Mucosa of descending colon (tissue), 3 donors: ENCODE data around the gene FOXN3. TPM values are rescaled to one million over a fixed set of nuclear protein-coding genes. Genes with fewer than 3 reads are reported as not detected.

Experiments used
- ATAC-seq: fragments of 200-7000 bp; cut with Tn5 transposase; one replicate; pipeline ENCODE4 v1.9.1; 2020; ENCODE audit warnings: mild to moderate bottlenecking, moderate library complexity
- DNase-seq, 3 donors: peaks; one replicate each; pipeline ENCODE4 v3.0.0-alpha.2; 2020
- H3K36me3 ChIP-seq: fragments of 200-600 bp; one replicate; pipeline ENCODE4 v1.8.0; 2021; ENCODE audit warnings: low read depth, mild to moderate bottlenecking
- H3K4me1 ChIP-seq: fragments of 200-600 bp; one replicate; pipeline ENCODE4 v1.8.0; 2021; ENCODE audit warnings: low read depth, mild to moderate bottlenecking
- H3K4me3 ChIP-seq: fragments of 200-600 bp; one replicate; pipeline ENCODE4 v1.8.0; 2021; ENCODE audit warnings: mild to moderate bottlenecking
- H3K9me3 ChIP-seq: fragments of 200-600 bp; one replicate; pipeline ENCODE4 v1.8.0; 2021; ENCODE audit warnings: mild to moderate bottlenecking
- CTCF ChIP-seq: fragments of 200-600 bp; IDR thresholded peaks from one replicate; pipeline ENCODE4 v1.8.0; 2022; ENCODE audit warnings: antibody characterized with exemption, mild to moderate bottlenecking
- intact Hi-C, 2 donors: fragments of 100-400 bp; cut with DNase I in 1 of 2; cut with micrococcal nuclease in 1 of 2; formaldehyde crosslinking; loops; one replicate each; pipeline versions ENCODE4 v1.11.0 to v1.11.1; 2022; cut with DNase I, micrococcal nuclease
- total RNA-seq, 3 donors: library from RNA; stranded (reverse); fragmentation: NEBNext Ultra II Directional in 2 of 3; extraction: Animal tissue kit (Norgen Biotek cat#: 25700) in 2 of 3; gene quantifications; one replicate each; pipeline versions ENCODE4 v1.2.1 to v1.2.4, GENCODE V29; 2021 to 2023
- donor health status: DM: no; HTN: no; CAD: no; lungs with moderate emphysema.
- donor health status: DM: no; HTN: no; CAD: no.
- donor health status: DM: no; HTN: yes; CAD: no.

The FOXN3 gene
- total RNA-seq, 3 donors from 2014 or later: 77.4 to 154 (median 113) TPM

- H3K4me1 ChIP-seq: no peaks in the 10 kb centered on the region
- DNase-seq: no peak
- ATAC-seq: no peak
- intact Hi-C loops: no loop called here
- TF ChIP-seq CTCF: no peak
- H3K4me3 ChIP-seq: no peak overlapping the region
- H3K36me3 ChIP-seq: no peaks in the 10 kb centered on the region
- H3K9me3 ChIP-seq: no peaks in the 10 kb centered on the region
Measured at GRCh38 chr14:89249065-89249695, 167.9 kb downstream of the FOXN3 start.

GRCh38 chr14:89248411-89249064 lies 168.5 kb downstream of the FOXN3 start:
- Histone ChIP-seq H3K36me3 (no peaks in the 10 kb centered on the region), H3K4me3 (no peak overlapping the region), H3K9me3 (no peaks in the 10 kb centered on the region), H3K4me1 (no peaks in the 10 kb centered on the region)
- intact Hi-C loops: no loop called here
- no peak for DNase-seq
- no peak for ATAC-seq
- no peak for TF ChIP-seq CTCF

GRCh38 chr14:89247457-89248122 lies 169.4 kb downstream of the FOXN3 start:
- H3K4me3 ChIP-seq: no peak overlapping the region
- no peaks in the 10 kb centered on the region for H3K36me3 ChIP-seq
- no peak for TF ChIP-seq CTCF
- intact Hi-C loops: no loop called here
- no peak for ATAC-seq
- no peaks in the 10 kb centered on the region for H3K4me1 ChIP-seq
- no peaks in the 10 kb centered on the region for H3K9me3 ChIP-seq
- no peak for DNase-seq

- H3K36me3 ChIP-seq: no peaks in the 10 kb centered on the region
- intact Hi-C loops: no loop called here
- no peaks in the 10 kb centered on the region for H3K9me3 ChIP-seq
- ATAC-seq: no peak
- no peaks in the 10 kb centered on the region for H3K4me1 ChIP-seq
- DNase-seq: no peak
- TF ChIP-seq CTCF: no peak
- H3K4me3 ChIP-seq: no peak overlapping the region
Measured at GRCh38 chr14:89246290-89246689, 170.7 kb downstream of the FOXN3 start.

- H3K9me3 ChIP-seq: no peaks in the 10 kb centered on the region
- H3K4me3 ChIP-seq: no peak overlapping the region
- no peaks in the 10 kb centered on the region for H3K4me1 ChIP-seq
- intact Hi-C loops: no loop called here
- ATAC-seq (no peak), DNase-seq (no peak)
- no peaks in the 10 kb centered on the region for H3K36me3 ChIP-seq
- no peak for TF ChIP-seq CTCF
Measured at GRCh38 chr14:89245802-89246201, 171.2 kb downstream of the FOXN3 start.
